ENCODE measurements around the gene ICA1L. TPM values are rescaled to one million over a fixed set of nuclear protein-coding genes. Genes with fewer than 3 reads are reported as not detected.

ICA1L gene
- total RNA-seq, 1 experiment from 2014 or later: 6.4 TPM

- no peak for TF ChIP-seq SIN3A (IDR thresholded peaks at IDR 0.05; ENCODE audit: borderline replicate concordance, insufficient read depth, low read depth, low read length)
- TF ChIP-seq REST (IDR thresholded peaks at IDR 0.05; ENCODE audit: insufficient read depth in 1 of 2, low read depth in 2 of 2, low read length in 1 of 2): no peak
- no peak for TF ChIP-seq CTCF (IDR thresholded peaks at IDR 0.05)
- TF ChIP-seq POLR2AphosphoS5 (IDR thresholded peaks at IDR 0.05; ENCODE audit: low read depth, low read length): no peak
- no peak for TF ChIP-seq TCF7L2 (IDR thresholded peaks at IDR 0.05; ENCODE audit: low read depth, low read length)
- ChIA-PET POLR2A (no interaction called here), CTCF (no interaction called here)
- no peak for ATAC-seq
- H3K27me3 ChIP-seq (ENCODE audit: control insufficient read depth, insufficient read depth, low read length): no peaks in the 10 kb centered on the region
- no peak overlapping the region for H3K4me3 ChIP-seq (ENCODE audit: low read depth in 2 of 2, low read length in 2 of 2)
- H3K4me1 ChIP-seq (ENCODE audit: control insufficient read depth, insufficient read depth, low read length): no peaks in the 10 kb centered on the region
- in situ Hi-C loops (cut with HindIII; ENCODE audit: low pct_unique_long_range_greater_than_20kb, low sequenced_read_pairs) (no loop called here), intact Hi-C loops (cut with micrococcal nuclease; ENCODE audit: unreplicated experiment) (no loop called here)
- no peak for DNase-seq (ENCODE audit: low read depth, low spot score)
- H3K36me3 ChIP-seq (ENCODE audit: control insufficient read depth, insufficient read depth, low read length): no peaks in the 10 kb centered on the region; the same call in 1 of the 2 replicates
- no peaks in the 10 kb centered on the region for H3K9me3 ChIP-seq (ENCODE audit: control insufficient read depth, insufficient read depth, low read depth, low read length)
- BruUV-seq (replicated peaks): no TSS peak
- no peak overlapping the region for H3K27ac ChIP-seq (ENCODE audit: low read length)
These were observed 102.4 kb downstream of the ICA1L start for GRCh38 chr2:202769201-202769600.

- no peaks in the 10 kb centered on the region for H3K4me1 ChIP-seq (ENCODE audit: control insufficient read depth, insufficient read depth, low read length)
- H3K27me3 ChIP-seq (ENCODE audit: control insufficient read depth, insufficient read depth, low read length): no peaks in the 10 kb centered on the region
- ChIA-PET POLR2A (interaction anchor here (0.5 kb wide), 1 partner anchor 9 kb away, joined by 3 read pairs; no protein-coding TSS in a partner anchor), CTCF (no interaction called here)
- no peak for TF ChIP-seq CTCF (IDR thresholded peaks at IDR 0.05)
- no peak for TF ChIP-seq TCF7L2 (IDR thresholded peaks at IDR 0.05; ENCODE audit: low read depth, low read length)
- no peak for TF ChIP-seq POLR2AphosphoS5 (IDR thresholded peaks at IDR 0.05; ENCODE audit: low read depth, low read length)
- no peak for TF ChIP-seq REST (IDR thresholded peaks at IDR 0.05; ENCODE audit: insufficient read depth in 1 of 2, low read depth in 2 of 2, low read length in 1 of 2)
- TF ChIP-seq SIN3A (IDR thresholded peaks at IDR 0.05; ENCODE audit: borderline replicate concordance, insufficient read depth, low read depth, low read length): no peak
- H3K9me3 ChIP-seq (ENCODE audit: control insufficient read depth, insufficient read depth, low read depth, low read length): no peaks in the 10 kb centered on the region
- H3K4me3 ChIP-seq (ENCODE audit: low read depth in 2 of 2, low read length in 2 of 2): no peak overlapping the region
- in situ Hi-C loops (cut with HindIII; ENCODE audit: low pct_unique_long_range_greater_than_20kb, low sequenced_read_pairs) (no loop called here), intact Hi-C loops (cut with micrococcal nuclease; ENCODE audit: unreplicated experiment) (no loop called here)
- BruUV-seq (replicated peaks): no TSS peak
- DNase-seq (ENCODE audit: low read depth, low spot score): no peak
- no peak for ATAC-seq
- H3K27ac ChIP-seq (ENCODE audit: low read length): no peak overlapping the region
- no peaks in the 10 kb centered on the region; the same call in 1 of the 2 replicates for H3K36me3 ChIP-seq (ENCODE audit: control insufficient read depth, insufficient read depth, low read length)
These were observed 103.3 kb downstream of the ICA1L start for GRCh38 chr2:202768273-202768672.

All from Panc1 (cell line).